K562 (cell line): ENCODE measurements around the gene SOHLH1. TPM values are rescaled to one million over a fixed set of nuclear protein-coding genes. Genes with fewer than 3 reads are reported as not detected.

Source experiments
- ATAC-seq: fragments of 200-7000 bp; cut with Tn5 transposase; 3 replicates; pipeline ENCODE4 v1.9.1; 2020; ENCODE audit warnings: moderate library complexity
- BruUV-seq: library from RNA; stranded (reverse); fragments of 400-500 nt; replicated peaks from 2 replicates; lab custom pipeline; 2021; lab: Mats Ljungman, UMichigan
- CTCF ChIA-PET: fragments of 300-600 bp; formaldehyde crosslinking; extraction: SDS; loops from one replicate; lab custom pipeline; 2021; ENCODE audit warnings: low intra/inter-chr PET ratio; lab: Yijun Ruan, JAX
- POLR2A ChIA-PET: fragments of 300-600, 350-650 bp; sonication (Branson Sonifier 250); formaldehyde crosslinking; extraction: SDS; loops from one replicate; lab custom pipeline; 2021; ENCODE audit warnings: antibody characterized with exemption, inconsistent platforms; lab: Yijun Ruan, JAX
- DNase-seq, 4 experiments: peaks; one replicate each; pipeline versions ENCODE4 v3.0.0 to v3.0.0-alpha.2; 2011 to 2018; ENCODE audit warnings: low spot score in 3 of 4, mixed read lengths in 3 of 4; ENCODE audit errors: extremely low read depth in 1 of 4
- FAIRE-seq: peaks from 2 replicates; lab custom pipeline; 2011; peaks lifted over from hg19 to GRCh38; lab: Jason Lieb, UNC
- H2AFZ ChIP-seq: 2 replicates; pipeline ENCODE4 v1.6.0; 2011; ENCODE audit warnings: low read depth, low read length, control low read depth, inconsistent platforms
- H3K27ac ChIP-seq: fragments of 200-600 bp; 3 replicates; pipeline ENCODE4 v1.8.0; 2011; ENCODE audit warnings: low read depth, mild to moderate bottlenecking, control low read depth, inconsistent platforms, low read length, moderate library complexity, mixed read lengths; ENCODE audit errors: extremely low read depth
- H3K27me3 ChIP-seq, 2 experiments: fragments of 300-600 bp in 1 of 2; 2 replicates in 1 of 2; 3 replicates in 1 of 2; pipeline versions ENCODE4 v1.6.0 to v1.8.0; 2011; ENCODE audit warnings: inconsistent platforms in 2 of 2, low read length in 2 of 2, mild to moderate bottlenecking in 1 of 2, mixed read lengths in 1 of 2, moderate library complexity in 1 of 2; ENCODE audit not compliant: control insufficient read depth in 2 of 2, insufficient read depth in 2 of 2
- H3K36me3 ChIP-seq: fragments of 300-600 bp; 3 replicates; pipeline ENCODE4 v1.8.0; 2011; ENCODE audit warnings: mild to moderate bottlenecking, low read length, inconsistent platforms; ENCODE audit not compliant: control insufficient read depth, insufficient read depth
- H3K4me1 ChIP-seq, 2 experiments: fragments of 200-600 bp in 1 of 2; replicated peaks in 1 of 2; 2 replicates in 1 of 2; 3 replicates in 1 of 2; pipeline versions ENCODE4 v1.5.1 to v1.8.0; 2011; ENCODE audit warnings: inconsistent platforms in 2 of 2, low read length in 2 of 2, mild to moderate bottlenecking in 1 of 2, mixed read lengths in 1 of 2, moderate library complexity in 1 of 2; ENCODE audit not compliant: control insufficient read depth in 2 of 2, insufficient read depth in 2 of 2
- H3K4me2 ChIP-seq: 2 replicates; pipeline ENCODE4 v1.6.1; 2011; ENCODE audit warnings: low read length, control low read depth, inconsistent platforms, mixed read lengths; ENCODE audit not compliant: insufficient read depth
- H3K4me3 ChIP-seq: fragments of 200-600 bp; sonication (generic), shearing (Covaris generic); 2 replicates; pipeline ENCODE4 v1.5.1; 2016; ENCODE audit warnings: control low read depth, inconsistent platforms
- H3K79me2 ChIP-seq: fragments of 200-600 bp; 3 replicates; pipeline ENCODE4 v1.8.0; 2011; ENCODE audit warnings: low read length, inconsistent platforms; ENCODE audit not compliant: control insufficient read depth, insufficient read depth
- H3K9ac ChIP-seq, 2 experiments: 2 replicates each; pipeline versions ENCODE4 v1.6.0 to v1.6.1; 2011; ENCODE audit warnings: low read depth in 2 of 2, low read length in 2 of 2, control low read depth in 1 of 2, inconsistent platforms in 1 of 2, mild to moderate bottlenecking in 1 of 2, mixed read lengths in 1 of 2; ENCODE audit not compliant: insufficient read depth in 1 of 2
- H3K9me1 ChIP-seq: one replicate; pipeline ENCODE4 v1.6.0; 2011; ENCODE audit warnings: inconsistent platforms, mild to moderate bottlenecking, low read length, moderate library complexity; ENCODE audit not compliant: control insufficient read depth, insufficient read depth
- H3K9me3 ChIP-seq: replicated peaks from 2 replicates; pipeline ENCODE4 v1.5.1; 2011; ENCODE audit warnings: low read depth, low read length, inconsistent platforms; ENCODE audit not compliant: control insufficient read depth, insufficient read depth
- H4K20me1 ChIP-seq: replicated peaks from 2 replicates; pipeline ENCODE4 v1.6.1; 2011; ENCODE audit warnings: low read length, inconsistent platforms, mixed read lengths; ENCODE audit not compliant: control insufficient read depth, insufficient read depth
- ATF2 ChIP-seq: sonication (generic); formaldehyde crosslinking; IDR thresholded peaks from 2 replicates; pipeline ENCODE4 v1.8.1; 2022; ENCODE audit warnings: missing genetic modification reagents
- C11orf30 ChIP-seq: fragments of 450-650 bp; IDR thresholded peaks from 2 replicates; pipeline ENCODE4 v1.6.1; 2016; ENCODE audit warnings: low read depth, mild to moderate bottlenecking
- CXXC5 ChIP-seq: fragments of 250-450 bp; sonication (Bioruptor Pico); IDR thresholded peaks from 2 replicates; pipeline ENCODE4 v1.8.0; 2022; ENCODE audit warnings: inconsistent platforms, mild to moderate bottlenecking, moderate library complexity
- MTA3 ChIP-seq: fragments of 450-650 bp; formaldehyde crosslinking; IDR thresholded peaks from 2 replicates; pipeline ENCODE4 v1.6.1; 2017; ENCODE audit warnings: mild to moderate bottlenecking, borderline replicate concordance
- POLR2B ChIP-seq: fragments of 450-650 bp; IDR thresholded peaks from 2 replicates; pipeline ENCODE4 v1.6.1; 2018; ENCODE audit warnings: low read depth; ENCODE audit not compliant: partially characterized antibody
- SMAD2 ChIP-seq: fragments of 150-350 bp; IDR thresholded peaks from 2 replicates; pipeline ENCODE4 v1.6.1; 2014; ENCODE audit warnings: low read depth, mild to moderate bottlenecking, low read length
- ZBTB17 ChIP-seq: fragments of 450-650 bp; formaldehyde crosslinking; IDR thresholded peaks from 2 replicates; pipeline ENCODE4 v1.4.0; 2020; ENCODE audit warnings: mild to moderate bottlenecking
- WGBS: fragments of 100-300 bp; shearing (Covaris generic); methylation state at CpG from one replicate; pipeline ENCODE4 v1.1.6; 2016; ENCODE audit warnings: low coverage, mixed read lengths; ENCODE audit not compliant: insufficient coverage; ENCODE audit errors: missing lambda C conversion rate; 5-methylcytosine and 5-hydroxymethylcytosine counted together
- in situ Hi-C: fragments of 300-500 bp; cut with MboI; formaldehyde crosslinking; loops from 4 replicates; pipeline ENCODE4 v1.15.0; 2018; ENCODE audit warnings: inconsistent platforms, mixed read lengths
- intact Hi-C: fragments of 100-400 bp; cut with micrococcal nuclease; formaldehyde crosslinking; loops from 2 replicates; pipeline ENCODE4 v1.14.2; 2022
- polyA plus RNA-seq, 8 experiments: library from polyadenylated mRNA; depleted of rRNA in 4 of 8; stranded (reverse) in 5 of 8; unstranded in 3 of 8; fragments of >200 nt; fragmentation: Nextera tagmentation in 2 of 8; fragmentation: Illumina TruSeq in 1 of 8; extraction: Ambion mirVana in 2 of 8; extraction: Trizol in 1 of 8; gene quantifications; 2 replicates each; pipeline versions ENCODE4 v1.2.1 to v1.2.3, GENCODE V29; 2011 to 2014; ENCODE audit warnings: inconsistent platforms in 1 of 8, missing spikeins in 1 of 8
- total RNA-seq, 7 experiments: library from RNA; depleted of rRNA in 6 of 7; stranded (reverse); fragments of >200 nt in 6 of 7; fragmentation: Illumina TruSeq in 2 of 7; extraction: Trizol in 2 of 7; gene quantifications; 2 replicates each; pipeline versions ENCODE4 v1.2.1 to v1.2.3, GENCODE V29; 2011 to 2021; ENCODE audit warnings: low replicate concordance in 1 of 7

The SOHLH1 gene
- total and polyA plus RNA-seq, 9 of the 15 experiments (the other 6 are each of a cell fraction or from before 2014, with no cell fraction given): 0.17 to 0.41 (median 0.29) TPM; not detected in 6

DNA sequence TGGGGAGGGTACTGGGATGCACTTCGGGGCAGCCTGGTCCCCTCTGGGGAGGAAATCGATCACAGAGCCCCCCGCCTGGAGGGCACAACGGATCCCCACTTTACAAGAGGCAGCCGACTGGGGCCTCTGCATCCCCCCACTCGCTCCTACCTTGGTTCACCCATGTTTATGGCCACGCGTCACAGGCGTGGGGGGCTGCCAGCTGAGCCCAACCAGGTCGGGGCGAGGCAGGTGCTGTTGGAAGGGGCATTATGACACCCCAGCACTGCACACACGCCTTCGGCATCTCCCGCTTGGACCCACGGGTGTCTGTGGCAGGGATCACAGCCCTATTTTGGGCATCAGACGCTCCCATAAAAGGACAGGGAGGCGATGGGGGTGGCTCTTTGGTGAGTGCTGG lies 14.6 kb downstream of the SOHLH1 start:
- peaks cover 3% of the 10 kb centered on the region for H3K9me1 ChIP-seq
- peaks cover 0 to 23% of the 10 kb centered on the region in 2 experiments; a peak in 2 of 5 replicates for H3K4me1 ChIP-seq
- H3K9me3 ChIP-seq: no peaks in the 10 kb centered on the region
- no peak overlapping the region for H3K4me3 ChIP-seq
- TF ChIP-seq MTA3 (no peak), POLR2B (no peak), ZBTB17 (no peak), C11orf30 (no peak), CXXC5 (CRISPR knock-in tag) (no peak), SMAD2 (no peak), ATF2 (CRISPR knock-in tag) (no peak)
- intact Hi-C loops: loop anchor here (10.0 kb wide), 1 partner anchor 80 kb away; no protein-coding TSS in a partner anchor
- no peaks in the 10 kb centered on the region for H3K36me3 ChIP-seq
- no TSS peak for BruUV-seq
- DNase-seq: no peak
- no peaks in the 10 kb centered on the region for H3K79me2 ChIP-seq
- H2AFZ ChIP-seq: no peak overlapping the region
- H4K20me1 ChIP-seq: no peaks in the 10 kb centered on the region; the same call in 1 of the 2 replicates
- in situ Hi-C loops: no loop called here
- POLR2A ChIA-PET: interaction anchor here (1.8 kb wide), 1 partner anchor 9 kb away, joined by 4 read pairs; no protein-coding TSS in a partner anchor
- ATAC-seq: no peak
- H3K4me2 ChIP-seq: no peak overlapping the region
- CTCF ChIA-PET: no interaction called here
- 7% methylated on average over 12 of the region's 17 CpGs for WGBS
- H3K27me3 ChIP-seq: peaks cover 18 to 71% of the 10 kb centered on the region in 2 experiments; a peak in 4 of 5 replicates
- no peak for FAIRE-seq
- no peak overlapping the region for H3K9ac ChIP-seq
- H3K27ac ChIP-seq: no peak overlapping the region
